Myometrial cell (primary cell): ENCODE measurements around the gene HYI. TPM values are rescaled to one million over a fixed set of nuclear protein-coding genes. Genes with fewer than 3 reads are reported as not detected.

Experiments
- total RNA-seq: library from RNA; depleted of rRNA; stranded (reverse); fragments of >200 nt; gene quantifications from 2 replicates; pipeline ENCODE4 v1.2.3, GENCODE V29; 2015

HYI gene
- 40.4 and 64.3 TPM in 2 replicates for total RNA-seq

GRCh38 chr1:43453442-43454269 lies at the start of gene HYI:
Gene HYI, minus strand, starts transcription at chr1:43453931. Its CDS starts 138 bp downstream, at chr1:43453793.

Other genes starting within 250 kb of the HYI start
- not detected in 2 replicates for gene TMEM125, start 183.9 kb downstream of the HYI start, total RNA-seq
- 0.35 TPM in 1 of 2 replicates, not detected in the other for gene C1orf210, start 168.3 kb downstream of the HYI start, total RNA-seq
- 4.6 and 9.9 TPM in 2 replicates for gene TIE1, start 152.9 kb downstream of the HYI start, total RNA-seq
- gene MPL, start 116.1 kb downstream of the HYI start, total RNA-seq, result 0.53 TPM in 1 of 2 replicates, not detected in the other
- gene CDC20, start 95.0 kb downstream of the HYI start, total RNA-seq, result 157 TPM in 2 replicates
- gene ELOVL1, start 85.9 kb downstream of the HYI start, total RNA-seq, result 86.8 and 121 TPM in 2 replicates
- gene MED8, start 64.1 kb downstream of the HYI start, total RNA-seq, result 95.5 and 95.7 TPM in 2 replicates
- 10.8 and 17.9 TPM in 2 replicates for gene SZT2, start 64.0 kb downstream of the HYI start, total RNA-seq
- 20.2 and 32.4 TPM in 2 replicates for gene PTPRF, start 77.0 kb upstream of the HYI start, total RNA-seq
- 18.5 and 27.6 TPM in 2 replicates for gene KDM4A, start 196.2 kb upstream of the HYI start, total RNA-seq